Measurements from ENCODE around the gene CDCP2.

- TF ChIP-seq GABPA (IDR thresholded peaks at IDR 0.05; ENCODE audit: low read depth) (no peak), CTCF (IDR thresholded peaks at IDR 0.05; ENCODE audit: insufficient read depth, low read length) (no peak), REST (IDR thresholded peaks at IDR 0.05; ENCODE audit: insufficient replicate concordance, low read depth) (no peak), POLR2AphosphoS5 (IDR thresholded peaks at IDR 0.05; ENCODE audit: low read depth) (no peak), SPI1 (IDR thresholded peaks at IDR 0.05; ENCODE audit: borderline replicate concordance, low read depth) (no peak)
Observed at GRCh38 chr1:54190526-54190925, 37.7 kb upstream of the CDCP2 start.
